H9 (cell line): ENCODE results near the gene RFFL. TPM values are rescaled to one million over a fixed set of nuclear protein-coding genes. Genes with fewer than 3 reads are reported as not detected.

ENCODE experiments used
- DNase-seq: peaks from one replicate; pipeline ENCODE4 v3.0.0-alpha.2; 2017
- H2AFZ ChIP-seq: one replicate; pipeline ENCODE4 v1.6.1; 2013; ENCODE audit warnings: mild to moderate bottlenecking, low read length, control low read depth, moderate library complexity
- H2AK5ac ChIP-seq: 2 replicates; pipeline ENCODE4 v1.6.1; 2013; ENCODE audit warnings: low read length, control low read depth, mixed read lengths; ENCODE audit not compliant: insufficient read length
- H2BK120ac ChIP-seq: one replicate; pipeline ENCODE4 v1.6.1; 2013; ENCODE audit warnings: low read depth, mild to moderate bottlenecking, low read length, control low read depth, inconsistent platforms; ENCODE audit not compliant: poor library complexity, severe bottlenecking
- H2BK12ac ChIP-seq: 2 replicates; pipeline ENCODE4 v1.6.1; 2013; ENCODE audit warnings: low read length, control low read depth, mixed read lengths, low read depth; ENCODE audit not compliant: insufficient read length
- H2BK15ac ChIP-seq: 2 replicates; pipeline ENCODE4 v1.6.1; 2013; ENCODE audit warnings: low read depth, low read length, control low read depth
- H2BK20ac ChIP-seq: one replicate; pipeline ENCODE4 v1.6.1; 2013; ENCODE audit warnings: low read depth, mild to moderate bottlenecking, low read length, control low read depth, inconsistent platforms; ENCODE audit not compliant: poor library complexity, severe bottlenecking
- H2BK5ac ChIP-seq: 2 replicates; pipeline ENCODE4 v1.6.1; 2013; ENCODE audit warnings: low read length, control low read depth, mixed read lengths; ENCODE audit not compliant: insufficient read length
- H3K14ac ChIP-seq: 2 replicates; pipeline ENCODE4 v1.6.1; 2013; ENCODE audit warnings: low read length, control low read depth; ENCODE audit not compliant: insufficient read depth
- H3K18ac ChIP-seq: 2 replicates; pipeline ENCODE4 v1.6.1; 2013; ENCODE audit warnings: low read depth, mild to moderate bottlenecking, mixed read lengths, low read length, control low read depth; ENCODE audit not compliant: insufficient read length
- H3K23ac ChIP-seq: 2 replicates; pipeline ENCODE4 v1.6.1; 2013; ENCODE audit warnings: low read length, control low read depth, mixed read lengths, low read depth; ENCODE audit not compliant: insufficient read length
- H3K23me2 ChIP-seq: 2 replicates; pipeline ENCODE4 v1.6.1; 2013; ENCODE audit warnings: low read depth, mild to moderate bottlenecking, mixed read lengths, low read length, control low read depth; ENCODE audit not compliant: insufficient read length, poor library complexity, severe bottlenecking
- H3K27ac ChIP-seq: 2 replicates; pipeline ENCODE4 v1.5.1; 2013; ENCODE audit warnings: low read length, control low read depth, mixed read lengths, low read depth; ENCODE audit not compliant: insufficient read length
- H3K27me3 ChIP-seq: 2 replicates; pipeline ENCODE4 v1.6.1; 2013; ENCODE audit warnings: low read length, control low read depth, inconsistent platforms; ENCODE audit not compliant: insufficient read depth
- H3K4ac ChIP-seq: 2 replicates; pipeline ENCODE4 v1.6.1; 2013; ENCODE audit warnings: low read depth, mild to moderate bottlenecking, control low read depth, inconsistent platforms, low read length, moderate library complexity
- H3K4me1 ChIP-seq: 2 replicates; pipeline ENCODE4 v1.6.1; 2013; ENCODE audit warnings: low read length, control low read depth, inconsistent platforms; ENCODE audit not compliant: insufficient read depth
- H3K4me2 ChIP-seq: 2 replicates; pipeline ENCODE4 v1.6.1; 2013; ENCODE audit warnings: low read length, control low read depth, mixed read lengths; ENCODE audit not compliant: insufficient read length, insufficient read depth
- H3K56ac ChIP-seq: 2 replicates; pipeline ENCODE4 v1.6.1; 2013; ENCODE audit warnings: low read depth, mild to moderate bottlenecking, mixed read lengths, low read length, control low read depth; ENCODE audit not compliant: insufficient read length
- H3K79me1 ChIP-seq: 2 replicates; pipeline ENCODE4 v1.6.1; 2013; ENCODE audit warnings: low read depth, mild to moderate bottlenecking, moderate library complexity, low read length, control low read depth, inconsistent platforms; ENCODE audit not compliant: insufficient read depth, poor library complexity, severe bottlenecking
- H3K79me2 ChIP-seq: 2 replicates; pipeline ENCODE4 v1.6.1; 2013; ENCODE audit warnings: low read length, control low read depth, inconsistent platforms; ENCODE audit not compliant: insufficient read depth
- H3K9ac ChIP-seq: 2 replicates; pipeline ENCODE4 v1.6.1; 2013; ENCODE audit warnings: low read length, control low read depth, mixed read lengths; ENCODE audit not compliant: insufficient read length; ENCODE audit errors: extremely low read depth
- H3K9me3 ChIP-seq: one replicate; pipeline ENCODE4 v1.6.1; 2013; ENCODE audit warnings: low read depth, low read length, inconsistent platforms; ENCODE audit not compliant: control insufficient read depth
- H3T11ph ChIP-seq: one replicate; pipeline ENCODE4 v1.6.1; 2013; ENCODE audit warnings: mild to moderate bottlenecking, low read length, control low read depth, inconsistent platforms
- H4K20me1 ChIP-seq: one replicate; pipeline ENCODE4 v1.6.1; 2013; ENCODE audit not compliant: control insufficient read depth, insufficient read length, insufficient read depth
- H4K5ac ChIP-seq: 2 replicates; pipeline ENCODE4 v1.6.1; 2013; ENCODE audit warnings: low read depth, mild to moderate bottlenecking, mixed read lengths, low read length, control low read depth; ENCODE audit not compliant: insufficient read length
- H4K8ac ChIP-seq: replicated peaks from 2 replicates; pipeline ENCODE4 v1.6.1; 2013; ENCODE audit warnings: low read length, control low read depth, mixed read lengths, low read depth; ENCODE audit not compliant: insufficient read length
- H4K91ac ChIP-seq: 2 replicates; pipeline ENCODE4 v1.6.1; 2013; ENCODE audit warnings: low read depth, mild to moderate bottlenecking, moderate library complexity, mixed read lengths, low read length, control low read depth; ENCODE audit not compliant: insufficient read length
- H3K27ac Mint-ChIP-seq, 3 experiments: 2 replicates in 2 of 3; 3 replicates in 1 of 3; pipeline ENCODE4 v1.8.0; 2020 to 2021; ENCODE audit warnings: mixed read lengths in 3 of 3, mild to moderate bottlenecking in 1 of 3, moderate library complexity in 1 of 3
- H3K27me3 Mint-ChIP-seq: 2 replicates; pipeline ENCODE4 v1.8.0; 2021; ENCODE audit warnings: low read depth, mild to moderate bottlenecking, moderate library complexity, mixed read lengths
- H3K36me3 Mint-ChIP-seq, 3 experiments: 2 replicates in 2 of 3; 3 replicates in 1 of 3; pipeline ENCODE4 v1.8.0; 2020 to 2021; ENCODE audit warnings: low read depth in 3 of 3, mixed read lengths in 3 of 3; ENCODE audit not compliant: insufficient read depth in 1 of 3
- H3K4me1 Mint-ChIP-seq, 2 experiments: 2 replicates each; pipeline ENCODE4 v1.8.0; 2020; ENCODE audit warnings: mixed read lengths in 2 of 2
- H3K4me3 Mint-ChIP-seq, 2 experiments: 2 replicates in 1 of 2; 3 replicates in 1 of 2; pipeline ENCODE4 v1.8.0; 2020 to 2021; ENCODE audit warnings: mild to moderate bottlenecking in 2 of 2, mixed read lengths in 2 of 2, moderate library complexity in 1 of 2
- H3K9me3 Mint-ChIP-seq, 2 experiments: 2 replicates in 1 of 2; 3 replicates in 1 of 2; pipeline ENCODE4 v1.8.0; 2020; ENCODE audit warnings: mild to moderate bottlenecking in 2 of 2, mixed read lengths in 2 of 2, moderate library complexity in 1 of 2
- WGBS: extraction: QIAGEN DNeasy Blood & Tissue Kit; methylation state at CpG from one replicate; pipeline ENCODE4 v1.1.7; 2013; ENCODE audit warnings: missing lambda C conversion rate, low lambda C conversion rate, mixed read lengths; ENCODE audit not compliant: insufficient read length; ENCODE audit errors: extremely low coverage; 5-methylcytosine and 5-hydroxymethylcytosine counted together
- total RNA-seq: library from RNA; stranded (reverse); gene quantifications from 2 replicates; pipeline ENCODE4 v1.2.1, GENCODE V29; 2021
- TF ChIP-seq, protein P1 (sequence below): fragments of 200-600 bp; sonication (generic); conservative IDR thresholded peaks from 3 replicates; pipeline ENCODE4 v1.8.0; 2021; ENCODE audit warnings: antibody characterized with exemption, mild to moderate bottlenecking

RFFL gene
- total RNA-seq, 1 experiment from 2014 or later, result 21.1 TPM

DNA sequence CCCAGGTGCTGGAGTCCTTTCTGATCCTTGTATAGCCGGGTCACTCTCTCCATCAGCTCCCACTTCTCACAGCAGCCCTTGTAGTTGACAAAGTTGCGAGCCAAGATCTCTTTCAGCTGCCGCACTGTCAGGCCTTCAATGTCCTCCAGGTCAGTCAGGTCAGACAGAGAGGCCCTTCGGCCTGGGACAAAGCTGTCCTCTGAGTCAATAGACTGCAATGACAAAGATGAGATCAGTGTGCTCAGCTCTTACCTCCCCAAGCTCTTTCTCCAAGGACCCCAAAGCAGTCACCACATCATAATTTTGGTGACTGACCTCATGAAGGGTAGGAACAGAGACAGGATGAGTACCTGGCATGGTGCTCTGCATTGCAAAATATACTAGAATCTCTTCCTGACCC lies 47.1 kb downstream of the RFFL start:
- Histone ChIP-seq H3K4ac (no peak overlapping the region), H4K8ac (no peak overlapping the region), H3K14ac (no peak overlapping the region), H2BK15ac (no peak overlapping the region), H4K5ac (no peak overlapping the region), H4K91ac (no peak overlapping the region), H2BK5ac (no peak overlapping the region), H2AK5ac (no peak overlapping the region), H3K79me2 (no peaks in the 10 kb centered on the region), H3K27ac (no peak overlapping the region), H3T11ph (no peak overlapping the region), H2BK120ac (no peak overlapping the region), H3K9me3 (no peaks in the 10 kb centered on the region), H2BK12ac (no peak overlapping the region), H3K23me2 (no peaks in the 10 kb centered on the region), H3K4me2 (no peak overlapping the region), H3K79me1 (no peaks in the 10 kb centered on the region), H3K56ac (no peak overlapping the region), H3K9ac (no peak overlapping the region), H4K20me1 (no peaks in the 10 kb centered on the region), H3K4me1 (peaks cover 5% of the 10 kb centered on the region; the same call in 1 of the 2 replicates), H3K23ac (no peak overlapping the region), H2BK20ac (no peak overlapping the region), H2AFZ (no peak overlapping the region), H3K27me3 (no peaks in the 10 kb centered on the region), H3K18ac (no peak overlapping the region)
- Mint-ChIP-seq H3K27ac (no peak overlapping the region), H3K27me3 (no peaks in the 10 kb centered on the region), H3K9me3 (no peaks in the 10 kb centered on the region), H3K4me3 (no peak overlapping the region), H3K4me1 (peaks cover 9 to 13% of the 10 kb centered on the region in 2 experiments), H3K36me3 (peaks cover 0 to 9% (median 3%) of the 10 kb centered on the region in 3 experiments; a peak in 5 of 7 replicates)
- TF ChIP-seq, protein P1, sequence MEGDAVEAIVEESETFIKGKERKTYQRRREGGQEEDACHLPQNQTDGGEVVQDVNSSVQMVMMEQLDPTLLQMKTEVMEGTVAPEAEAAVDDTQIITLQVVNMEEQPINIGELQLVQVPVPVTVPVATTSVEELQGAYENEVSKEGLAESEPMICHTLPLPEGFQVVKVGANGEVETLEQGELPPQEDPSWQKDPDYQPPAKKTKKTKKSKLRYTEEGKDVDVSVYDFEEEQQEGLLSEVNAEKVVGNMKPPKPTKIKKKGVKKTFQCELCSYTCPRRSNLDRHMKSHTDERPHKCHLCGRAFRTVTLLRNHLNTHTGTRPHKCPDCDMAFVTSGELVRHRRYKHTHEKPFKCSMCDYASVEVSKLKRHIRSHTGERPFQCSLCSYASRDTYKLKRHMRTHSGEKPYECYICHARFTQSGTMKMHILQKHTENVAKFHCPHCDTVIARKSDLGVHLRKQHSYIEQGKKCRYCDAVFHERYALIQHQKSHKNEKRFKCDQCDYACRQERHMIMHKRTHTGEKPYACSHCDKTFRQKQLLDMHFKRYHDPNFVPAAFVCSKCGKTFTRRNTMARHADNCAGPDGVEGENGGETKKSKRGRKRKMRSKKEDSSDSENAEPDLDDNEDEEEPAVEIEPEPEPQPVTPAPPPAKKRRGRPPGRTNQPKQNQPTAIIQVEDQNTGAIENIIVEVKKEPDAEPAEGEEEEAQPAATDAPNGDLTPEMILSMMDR, result no peak
- DNase-seq, result no peak
- WGBS, result no CpG with 5 or more reads among the region's 4 CpGs
